NK-92 (cell line): ENCODE results near the gene TCF7.

Source experiments
- DNase-seq: peaks from one replicate; lab custom pipeline; 2025; ENCODE audit not compliant: unreplicated experiment; lab: John Stamatoyannopoulos, UW

TCF7 gene

GRCh38 chr5:134130239-134130945, 15.9 kb downstream of the TCF7 start:
- DNase-seq: no peak

GRCh38 chr5:134131165-134131564, 16.7 kb downstream of the TCF7 start:
- DNase-seq: no peak

GRCh38 chr5:134131578-134132350, 17.3 kb downstream of the TCF7 start:
- no peak for DNase-seq

GRCh38 chr5:134132372-134133187, 18.1 kb downstream of the TCF7 start:
- peak; percentile 48 for DNase-seq

- DNase-seq: no peak
Observed at GRCh38 chr5:134133188-134133994, 18.9 kb downstream of the TCF7 start.

GRCh38 chr5:134133995-134134541, 19.6 kb downstream of the TCF7 start:
- DNase-seq: no peak

- DNase-seq: no peak
Observed at GRCh38 chr5:134135091-134135655, 20.7 kb downstream of the TCF7 start.

GRCh38 chr5:134136221-134136631, 21.7 kb downstream of the TCF7 start:
- no peak for DNase-seq

- no peak for DNase-seq
Observed at GRCh38 chr5:134136771-134137170, 22.3 kb downstream of the TCF7 start.

GRCh38 chr5:134138416-134139376, 24.2 kb downstream of the TCF7 start:
- no peak for DNase-seq

- no peak for DNase-seq
Observed at GRCh38 chr5:134139377-134139851, 24.9 kb downstream of the TCF7 start.

- DNase-seq: no peak
Observed at GRCh38 chr5:134139891-134140469, 25.5 kb downstream of the TCF7 start.

- no peak for DNase-seq
Observed at GRCh38 chr5:134140530-134141201, 26.2 kb downstream of the TCF7 start.

- DNase-seq: no peak
Observed at GRCh38 chr5:134141331-134142050, 27.0 kb downstream of the TCF7 start.

- DNase-seq: no peak
Observed at GRCh38 chr5:134142052-134142451, 27.6 kb downstream of the TCF7 start.

GRCh38 chr5:134142806-134143205, 28.3 kb downstream of the TCF7 start:
- DNase-seq: no peak

GRCh38 chr5:134143431-134143830, 28.9 kb downstream of the TCF7 start:
- no peak for DNase-seq
